NB4 (cell line): ENCODE measurements around the gene FOXL2.

Source experiments
- CTCF ChIP-seq: IDR thresholded peaks from one replicate; pipeline ENCODE4 v1.5.1; 2012; ENCODE audit warnings: low read depth, low read length
- MAX ChIP-seq: IDR thresholded peaks from 2 replicates; pipeline ENCODE4 v1.6.1; 2011; ENCODE audit warnings: low read depth, low read length
- POLR2A ChIP-seq: IDR thresholded peaks from 2 replicates; pipeline ENCODE4 v1.6.1; 2011; ENCODE audit warnings: mild to moderate bottlenecking; ENCODE audit not compliant: insufficient read length; ENCODE audit errors: extremely low read depth

- peak; percentile 64 for TF ChIP-seq CTCF
- TF ChIP-seq MAX, result no peak
- no peak for TF ChIP-seq POLR2A
These were observed 10.8 kb downstream of the FOXL2 start for GRCh38 chr3:138935863-138936740.
